ENCODE results near the gene PHLDA3.

DNA sequence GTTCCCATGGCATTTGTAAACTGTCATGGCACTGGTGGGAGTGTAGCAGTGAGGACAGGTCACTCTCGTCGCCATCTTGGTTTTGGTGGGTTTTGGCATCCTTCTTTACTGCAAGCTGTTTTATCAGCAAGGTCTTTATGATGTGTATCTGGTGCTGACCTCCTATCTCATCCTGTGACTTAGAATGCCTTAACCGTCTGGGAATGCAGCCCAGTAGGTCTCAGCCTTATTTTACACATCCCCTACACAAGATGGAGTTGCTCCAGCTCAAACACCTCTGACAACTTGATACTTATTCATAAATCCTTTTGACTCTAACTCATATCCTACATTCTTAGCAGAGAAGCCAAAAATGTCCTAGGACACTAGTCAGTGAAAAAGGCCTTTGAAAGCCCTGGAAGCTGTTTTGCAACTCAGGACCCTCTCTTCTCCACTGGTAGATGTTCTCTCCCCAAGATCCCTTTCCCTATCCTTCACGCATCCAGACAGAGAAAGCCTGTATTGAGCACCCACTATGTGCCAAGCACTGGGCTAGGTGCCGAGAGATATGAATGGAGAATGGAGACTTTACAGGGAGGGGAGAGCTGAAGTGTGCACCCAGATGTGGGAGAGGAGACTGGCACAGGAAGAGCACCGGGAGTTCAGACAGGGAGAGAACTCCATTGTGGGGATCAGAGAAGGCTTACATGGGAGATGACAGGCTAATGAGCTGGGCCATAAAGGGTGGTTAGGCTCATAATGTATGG, 44.7 kb upstream of the PHLDA3 start:
- TF ChIP-seq, protein P1, sequence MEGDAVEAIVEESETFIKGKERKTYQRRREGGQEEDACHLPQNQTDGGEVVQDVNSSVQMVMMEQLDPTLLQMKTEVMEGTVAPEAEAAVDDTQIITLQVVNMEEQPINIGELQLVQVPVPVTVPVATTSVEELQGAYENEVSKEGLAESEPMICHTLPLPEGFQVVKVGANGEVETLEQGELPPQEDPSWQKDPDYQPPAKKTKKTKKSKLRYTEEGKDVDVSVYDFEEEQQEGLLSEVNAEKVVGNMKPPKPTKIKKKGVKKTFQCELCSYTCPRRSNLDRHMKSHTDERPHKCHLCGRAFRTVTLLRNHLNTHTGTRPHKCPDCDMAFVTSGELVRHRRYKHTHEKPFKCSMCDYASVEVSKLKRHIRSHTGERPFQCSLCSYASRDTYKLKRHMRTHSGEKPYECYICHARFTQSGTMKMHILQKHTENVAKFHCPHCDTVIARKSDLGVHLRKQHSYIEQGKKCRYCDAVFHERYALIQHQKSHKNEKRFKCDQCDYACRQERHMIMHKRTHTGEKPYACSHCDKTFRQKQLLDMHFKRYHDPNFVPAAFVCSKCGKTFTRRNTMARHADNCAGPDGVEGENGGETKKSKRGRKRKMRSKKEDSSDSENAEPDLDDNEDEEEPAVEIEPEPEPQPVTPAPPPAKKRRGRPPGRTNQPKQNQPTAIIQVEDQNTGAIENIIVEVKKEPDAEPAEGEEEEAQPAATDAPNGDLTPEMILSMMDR (IDR thresholded peaks at IDR 0.05; ENCODE audit: insufficient read depth, low read depth, low read length), result no peak
- no peak for TF ChIP-seq EZH2 (IDR thresholded peaks at IDR 0.05; ENCODE audit: insufficient read depth, low read length)

Measured in astrocyte (in vitro differentiated cells and primary cell).